HG03025 (cell line): Measurements from ENCODE around the gene ENOX1.

Source experiments
- ATAC-seq: cut with Tn5 transposase; IDR thresholded peaks from one replicate; pipeline ENCODE4 v1.9.1; 2021; ENCODE audit warnings: mild to moderate bottlenecking, moderate library complexity; ENCODE audit not compliant: unreplicated experiment, low FRiP score

The ENOX1 gene

DNA sequence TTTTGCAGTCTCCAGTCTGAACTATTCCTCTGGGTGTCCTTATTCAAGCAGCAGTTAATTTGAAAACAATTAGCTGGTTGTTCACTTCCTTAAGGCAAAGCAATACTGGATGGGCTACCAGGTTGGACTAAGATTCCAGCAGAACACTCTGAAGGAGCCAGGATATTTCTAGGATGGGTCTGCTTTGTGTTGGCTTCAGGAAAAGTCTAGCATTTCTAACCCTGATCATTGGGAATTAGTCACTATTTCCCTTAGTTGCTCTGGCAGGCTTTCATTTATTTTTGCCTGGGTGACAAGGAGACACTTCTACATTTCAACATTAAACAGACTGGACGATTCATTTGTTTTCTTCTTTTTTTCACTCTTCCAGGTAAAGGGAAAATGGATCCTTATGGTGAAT lies 228.4 kb downstream of the ENOX1 start:
- no peak for ATAC-seq

DNA sequence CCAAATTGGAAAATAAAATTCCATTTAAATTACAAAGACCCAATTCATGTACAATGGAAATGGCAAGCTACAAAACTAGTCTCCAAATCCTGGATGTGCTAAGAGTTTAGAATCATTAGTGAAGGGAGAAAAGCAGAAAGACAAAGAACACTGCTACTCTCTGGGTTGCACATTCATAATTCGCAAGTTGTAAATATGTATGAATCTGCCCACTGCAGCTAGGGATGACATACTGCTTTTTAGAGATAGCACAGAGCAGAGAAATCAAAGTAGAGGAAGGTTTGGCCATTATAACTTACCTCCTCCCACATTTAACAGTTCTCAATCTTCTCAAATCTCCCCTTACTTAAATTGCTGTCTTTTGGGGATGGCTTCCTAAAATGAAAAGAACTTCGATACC lies 231.1 kb downstream of the ENOX1 start:
- no peak for ATAC-seq

DNA sequence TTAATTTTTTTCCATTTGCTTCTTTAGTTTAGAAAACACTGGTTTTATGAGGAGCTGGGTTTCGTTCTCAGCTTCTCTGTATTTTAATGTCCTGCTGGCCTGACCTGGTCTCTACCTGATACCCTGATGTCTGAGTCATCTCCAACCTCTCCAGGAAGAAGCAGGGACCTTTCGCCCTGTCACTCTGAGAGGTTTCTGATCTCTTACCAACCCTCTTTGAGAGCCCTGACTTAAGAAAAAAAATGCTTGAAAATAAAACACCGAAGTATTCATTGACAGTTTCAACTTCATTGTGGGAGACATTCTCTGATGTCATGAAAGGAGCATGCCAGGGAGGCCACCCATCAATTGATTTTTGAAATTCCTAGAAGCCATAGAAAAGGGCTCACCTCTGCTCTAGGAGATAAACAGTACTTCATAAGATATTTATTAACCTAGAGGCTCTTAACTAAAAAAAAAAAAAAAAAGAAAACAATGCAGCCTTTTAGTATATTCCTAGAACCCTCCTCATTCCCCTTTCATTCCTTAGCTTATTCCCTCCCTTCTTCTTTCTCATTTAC lies 234.8 kb downstream of the ENOX1 start:
- ATAC-seq = no peak

DNA sequence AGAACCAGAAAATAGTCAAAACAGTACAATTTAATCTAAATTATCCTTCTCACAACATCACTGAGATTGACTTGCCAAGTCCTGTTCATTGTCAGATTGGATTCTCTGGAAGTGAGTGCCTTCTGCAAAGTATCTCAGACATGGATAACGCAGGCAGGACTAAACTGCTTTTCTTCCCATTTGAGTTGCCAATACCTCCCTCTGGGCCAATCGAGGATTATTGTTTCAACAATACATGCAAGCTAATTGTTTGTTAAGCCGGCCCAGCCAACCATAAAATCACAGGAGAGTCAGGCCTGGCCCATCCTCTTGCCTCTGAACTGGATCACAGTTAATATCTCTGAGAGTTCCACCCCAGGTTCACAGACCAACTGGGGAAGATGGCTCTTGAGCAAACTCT lies 240.0 kb downstream of the ENOX1 start:
- no peak for ATAC-seq

DNA sequence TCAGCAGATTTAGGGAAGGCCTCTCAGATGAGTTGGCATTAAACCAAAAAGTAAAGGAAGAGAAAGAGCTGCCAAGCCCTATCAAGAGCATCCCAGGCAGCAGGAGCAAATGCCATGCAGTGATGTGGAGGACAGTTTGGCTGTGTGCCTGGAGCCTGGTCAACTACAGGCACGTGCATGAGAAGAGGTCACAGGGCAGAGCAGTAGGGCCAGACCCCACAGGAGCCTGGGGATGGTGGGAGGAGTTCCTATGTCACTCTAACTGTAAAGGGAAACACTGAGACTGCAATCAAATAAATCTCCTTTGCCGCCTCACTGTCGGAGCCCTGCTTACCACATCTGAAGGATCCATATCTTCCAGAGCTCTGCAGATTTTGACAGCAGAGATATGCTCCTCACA lies 240.5 kb downstream of the ENOX1 start:
- ATAC-seq = no peak

DNA sequence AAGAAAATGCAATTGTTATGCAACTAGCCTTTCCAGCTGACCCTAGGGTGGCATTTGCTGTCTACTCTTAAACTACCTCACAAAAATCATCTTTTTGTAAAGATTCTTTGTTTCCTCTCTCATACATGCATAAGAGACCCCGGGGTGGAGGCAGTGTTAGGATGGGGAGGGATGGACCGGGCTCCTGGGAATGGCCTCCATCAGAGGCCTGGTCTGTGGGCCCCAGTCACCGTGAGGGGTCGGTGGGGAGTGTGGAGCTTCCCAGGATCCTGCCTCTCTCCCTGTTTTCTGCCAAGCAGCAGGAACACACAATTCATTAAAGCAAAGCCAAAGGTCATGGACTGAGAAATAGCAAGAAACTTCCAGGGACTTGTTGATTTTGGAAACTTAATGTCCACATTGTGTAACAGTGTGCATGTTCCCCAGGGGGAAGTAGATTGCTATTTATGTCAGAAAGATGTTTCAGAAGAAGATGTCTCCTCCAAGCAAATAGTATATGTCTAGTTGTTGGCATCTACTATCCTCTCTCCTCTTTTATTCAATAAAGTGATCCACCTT lies 241.4 kb downstream of the ENOX1 start:
- no peak for ATAC-seq

DNA sequence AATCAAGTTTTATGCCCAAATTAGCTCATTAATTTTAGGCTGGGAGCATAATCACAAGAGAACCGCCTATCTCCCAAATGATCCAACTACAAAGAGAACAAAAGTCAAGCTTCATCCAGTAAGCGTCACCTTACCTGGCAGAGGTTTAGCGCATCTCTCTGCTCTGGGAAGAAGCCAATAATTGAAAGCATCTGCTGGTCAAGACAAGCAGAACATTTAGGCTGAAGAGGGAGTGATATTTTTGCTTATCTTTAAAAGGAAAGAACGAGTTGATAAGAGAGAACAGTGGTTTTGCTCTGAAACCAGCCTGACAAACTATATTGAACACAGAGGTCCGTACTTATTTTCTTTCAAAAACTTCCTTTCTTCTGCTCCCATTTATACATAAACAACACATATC lies 242.1 kb downstream of the ENOX1 start:
- ATAC-seq = no peak

DNA sequence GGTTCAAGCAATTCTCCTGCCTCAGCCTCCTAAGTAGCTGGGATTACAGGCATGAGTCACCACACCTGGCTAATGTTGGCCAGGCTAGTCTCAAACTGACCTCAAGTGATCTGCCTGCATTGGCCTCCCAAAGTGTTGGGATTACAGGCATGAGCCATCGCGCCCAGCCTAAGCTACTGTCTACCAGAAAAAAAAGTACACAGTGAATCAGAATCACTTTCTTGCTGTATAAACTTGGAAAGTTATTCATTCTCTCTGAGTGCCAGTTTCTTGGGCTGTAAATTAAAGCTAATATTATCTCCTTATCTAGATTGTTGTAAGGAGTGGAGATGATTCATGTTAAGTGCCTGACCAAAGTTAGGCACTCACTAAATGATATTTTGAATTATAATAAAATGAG lies 242.8 kb downstream of the ENOX1 start:
- no peak for ATAC-seq

DNA sequence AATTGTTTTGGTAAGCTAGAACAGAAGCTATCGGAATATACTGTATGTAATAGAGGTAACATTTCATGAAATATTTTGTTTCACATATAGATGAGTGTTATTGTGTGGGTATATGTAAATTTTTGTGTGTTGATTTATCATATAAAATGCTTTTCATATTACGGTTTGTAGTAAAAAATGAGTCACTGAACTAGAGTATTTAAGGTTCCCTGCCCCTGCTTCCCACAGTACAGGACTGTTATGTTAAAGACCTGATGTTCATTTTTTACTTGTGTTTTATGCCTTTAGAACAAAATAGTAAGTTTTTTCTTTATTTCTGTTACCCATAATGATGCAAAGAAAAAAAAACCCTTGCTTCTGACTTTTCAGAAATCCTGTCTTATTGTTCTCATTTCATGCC lies 243.4 kb downstream of the ENOX1 start:
- no peak for ATAC-seq

DNA sequence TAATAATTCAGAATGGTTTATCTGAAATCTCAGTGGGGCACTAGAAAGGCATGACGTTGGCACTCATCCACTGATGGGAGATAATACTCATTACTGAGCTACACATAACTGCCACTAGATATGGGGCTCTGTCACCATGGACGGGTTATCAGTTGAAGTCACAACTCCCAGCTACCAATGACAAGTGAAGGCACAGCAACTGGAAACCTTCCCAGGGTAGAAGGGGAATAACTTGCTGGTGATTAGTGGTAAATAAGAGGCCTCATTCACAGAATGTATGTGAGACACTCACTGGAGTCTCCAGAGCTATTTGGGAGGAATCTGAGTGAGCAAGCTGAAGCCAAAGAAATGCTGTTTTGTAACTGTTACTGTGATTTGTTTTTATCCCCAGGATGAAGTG lies 249.6 kb downstream of the ENOX1 start:
- ATAC-seq = no peak

DNA sequence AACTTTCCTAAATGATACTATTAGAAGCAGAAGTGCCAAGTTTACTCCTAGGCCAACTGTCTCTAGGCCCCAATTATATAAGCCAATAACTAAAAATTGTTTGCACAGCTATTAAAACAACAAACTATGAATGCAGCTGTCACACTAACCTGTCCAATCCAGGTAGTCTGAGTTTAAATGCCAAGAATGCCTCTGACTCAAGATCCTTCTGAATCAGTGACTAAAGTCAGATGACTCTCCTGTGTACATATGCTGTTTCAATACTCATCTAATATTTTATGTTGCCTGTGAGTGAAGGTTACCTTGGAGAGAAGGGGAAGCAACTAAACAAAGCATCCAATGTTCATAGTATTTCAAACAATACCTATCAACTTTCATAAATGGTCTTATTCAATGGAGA lies 257.0 kb downstream of the ENOX1 start:
- ATAC-seq = no peak

DNA sequence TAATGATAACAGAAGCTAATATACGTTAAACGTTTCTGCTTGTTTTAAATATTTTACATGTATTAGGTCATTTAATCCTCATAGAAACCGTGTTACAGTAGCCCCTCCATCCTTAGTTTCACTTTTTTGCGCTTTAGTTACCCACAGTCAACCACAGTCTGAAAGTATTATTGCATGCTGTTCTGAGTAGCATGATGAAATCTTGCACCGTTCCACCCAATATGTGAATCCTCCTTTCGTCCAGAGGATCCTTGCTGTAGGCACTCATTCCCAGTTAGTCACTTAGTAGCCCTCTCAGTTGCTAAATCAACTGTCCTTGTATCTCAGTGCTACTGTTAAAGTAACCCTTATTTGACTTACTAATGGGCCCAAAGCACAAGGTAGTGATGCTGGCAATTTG lies 257.8 kb downstream of the ENOX1 start:
- ATAC-seq = no peak

DNA sequence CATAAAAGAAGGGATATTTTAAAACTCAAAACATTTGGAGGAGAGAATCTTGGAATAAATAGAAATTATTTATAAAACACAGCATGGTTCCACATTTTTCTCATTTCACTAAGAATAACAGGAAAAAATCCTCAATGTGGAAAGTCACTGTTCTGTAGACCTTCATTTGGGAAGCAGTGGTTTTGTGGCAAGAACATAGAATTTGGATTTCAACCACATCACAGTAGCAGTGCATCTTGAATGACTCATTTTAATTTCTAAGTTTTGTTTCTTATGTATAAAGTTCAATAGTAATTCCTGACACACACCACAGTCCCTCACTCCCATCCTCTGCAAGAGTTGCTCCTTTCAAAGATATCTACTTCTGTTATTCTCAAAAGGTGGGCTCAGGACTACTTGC lies 264.0 kb downstream of the ENOX1 start:
- no peak for ATAC-seq

DNA sequence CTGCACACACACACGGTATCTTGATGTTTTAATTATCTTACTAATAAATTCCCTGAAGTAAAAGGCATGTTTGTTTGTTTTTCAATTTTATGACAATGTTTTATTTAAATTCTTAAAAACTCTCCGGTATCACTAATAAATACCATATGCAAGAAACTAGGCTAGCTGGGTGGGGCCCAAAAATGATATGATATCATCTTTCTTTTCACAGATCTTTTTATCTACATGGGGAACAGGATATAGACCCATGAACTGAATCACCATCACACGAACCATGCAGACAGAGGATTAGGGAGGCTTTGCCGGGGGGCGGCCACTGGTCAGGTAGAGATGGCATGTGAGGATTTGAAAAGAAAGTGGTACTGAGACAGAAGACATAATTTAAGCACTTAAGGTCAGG lies 266.4 kb downstream of the ENOX1 start:
- no peak for ATAC-seq

DNA sequence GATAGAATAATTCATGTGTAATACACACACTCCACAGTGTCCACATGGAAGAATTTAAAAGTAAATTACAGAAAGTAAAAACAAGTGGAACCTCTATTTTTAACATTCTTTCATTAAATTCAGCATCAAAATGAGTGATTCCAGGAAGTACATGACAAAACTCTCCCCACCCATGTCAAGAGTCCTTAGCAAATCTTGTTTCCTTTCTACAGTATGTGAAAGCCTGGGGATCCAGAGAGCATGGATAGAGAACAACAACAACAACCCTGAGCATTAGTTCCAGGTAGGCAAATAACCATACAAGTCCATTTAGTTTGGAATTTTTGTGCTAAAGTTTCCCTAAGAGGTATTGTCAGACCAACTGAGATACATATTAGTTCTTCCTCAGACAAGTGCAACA lies 267.9 kb downstream of the ENOX1 start:
- no peak for ATAC-seq

DNA sequence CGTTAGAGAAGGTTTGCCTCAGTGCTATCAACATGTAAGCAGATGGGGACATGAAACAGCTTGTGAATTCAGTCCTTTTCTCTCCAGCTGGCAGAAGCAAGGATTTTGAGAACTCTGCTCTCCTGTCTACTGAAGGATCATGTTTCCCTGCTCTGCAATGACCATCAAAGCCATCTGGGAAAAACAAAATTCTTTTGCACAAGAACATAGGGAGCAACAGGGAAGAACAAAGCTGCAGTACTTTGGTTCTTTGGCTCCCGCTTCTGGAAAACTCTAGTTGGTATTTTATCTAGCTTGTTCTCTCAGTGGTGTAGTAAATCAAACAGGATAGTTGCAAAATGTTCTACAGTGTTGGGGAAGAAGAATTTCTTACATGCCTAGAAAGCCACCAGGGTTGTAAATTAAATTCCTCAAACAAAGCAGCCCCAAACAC lies 270.4 kb downstream of the ENOX1 start:
- no peak for ATAC-seq

DNA sequence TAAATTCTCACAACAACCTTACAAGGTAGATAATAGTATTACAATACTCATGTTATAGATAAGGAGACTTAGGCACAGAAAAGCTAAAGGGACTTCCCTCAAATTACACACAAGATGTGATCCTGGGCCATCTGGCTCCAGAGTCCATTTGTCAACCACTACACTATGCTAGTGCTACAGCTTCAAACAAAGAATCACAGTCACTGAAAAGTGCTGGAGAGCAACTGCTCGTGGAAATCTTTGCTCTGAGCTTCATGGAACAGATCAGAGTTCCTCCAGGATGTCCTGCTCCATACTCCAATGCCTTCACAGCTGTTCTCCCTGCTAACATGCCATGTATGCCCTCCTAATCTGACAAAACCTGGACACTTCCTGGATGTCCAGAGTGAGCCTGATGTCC lies 271.2 kb downstream of the ENOX1 start:
- ATAC-seq = no peak

DNA sequence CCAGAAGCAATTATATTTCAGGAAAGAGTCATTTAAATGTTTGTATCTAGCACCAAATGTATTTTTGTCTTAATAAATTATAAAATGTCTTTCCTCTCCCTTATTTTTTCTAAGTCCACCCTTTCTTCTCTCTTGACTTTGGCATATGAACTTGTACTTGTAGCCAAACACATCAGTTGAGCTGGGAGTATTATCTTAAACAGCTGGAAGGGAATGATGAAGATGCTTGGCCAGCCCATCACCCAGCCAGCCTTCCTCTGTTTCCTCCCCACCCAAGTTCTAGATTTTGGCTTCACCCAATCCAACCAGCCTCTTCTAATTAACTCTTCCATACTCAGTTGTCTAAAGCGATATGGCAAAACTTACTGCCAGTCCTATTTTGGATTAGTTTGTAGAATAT lies 272.5 kb downstream of the ENOX1 start:
- no peak for ATAC-seq

DNA sequence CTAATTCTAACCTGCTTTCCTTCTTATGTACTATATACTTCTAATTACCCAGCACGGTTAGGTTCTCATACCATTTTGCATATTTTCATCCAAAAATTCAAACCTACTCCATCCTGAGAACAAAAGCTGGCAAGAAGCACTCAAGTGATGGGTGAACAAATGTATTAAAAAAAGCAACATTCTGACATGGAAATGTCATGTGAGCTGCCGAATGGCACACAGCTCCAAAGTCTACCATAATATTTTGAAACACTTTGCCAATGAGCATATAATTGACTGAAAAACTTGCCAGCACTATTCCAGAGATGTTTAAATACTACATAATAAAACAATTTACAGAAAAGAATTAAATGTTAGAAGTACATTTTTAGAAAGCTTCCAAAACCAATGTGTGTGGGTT lies 274.6 kb downstream of the ENOX1 start:
- no peak for ATAC-seq

DNA sequence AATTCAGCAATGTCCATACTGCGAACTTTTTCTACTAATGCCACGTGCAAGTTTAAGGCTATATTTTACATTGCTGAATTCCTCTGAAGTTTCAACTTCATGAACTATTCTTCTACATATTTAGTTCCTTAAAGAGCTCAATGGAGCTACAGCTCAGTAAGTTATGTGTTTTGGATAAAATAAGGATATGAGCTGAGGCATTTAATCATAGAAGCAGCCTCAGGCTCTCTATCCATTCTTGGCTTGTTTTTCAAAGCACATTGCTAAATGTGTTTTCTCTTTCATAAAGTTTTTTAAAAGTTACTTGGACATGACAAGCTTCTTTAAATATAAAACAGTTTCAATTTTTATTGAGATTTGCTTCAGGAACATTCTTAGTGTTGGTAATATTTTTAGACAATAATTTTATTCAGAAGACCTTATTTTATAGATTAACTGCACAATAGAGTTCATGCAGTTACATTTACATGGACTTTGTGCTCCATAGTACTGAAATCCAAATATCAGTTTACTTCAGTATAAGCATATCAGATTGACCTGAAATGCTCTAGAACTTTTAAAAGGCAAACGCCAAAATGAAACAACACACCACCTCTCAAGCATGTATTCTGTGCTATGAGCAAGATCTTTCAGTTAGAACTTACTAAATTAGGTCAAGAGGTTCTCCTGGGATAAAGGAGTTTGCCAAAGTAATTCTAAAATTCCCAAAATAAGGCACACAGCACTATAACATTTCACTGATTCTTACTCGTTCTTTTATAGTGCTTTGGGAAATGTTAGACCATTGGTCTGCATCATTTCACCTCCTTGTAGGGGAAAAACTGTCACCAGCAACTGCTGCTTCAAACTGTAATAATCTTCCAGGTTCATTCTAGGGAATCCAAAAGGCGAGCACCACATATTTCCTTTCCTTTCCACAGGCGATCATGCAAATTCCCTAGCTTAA lies 275.5 kb downstream of the ENOX1 start:
- no peak for ATAC-seq

DNA sequence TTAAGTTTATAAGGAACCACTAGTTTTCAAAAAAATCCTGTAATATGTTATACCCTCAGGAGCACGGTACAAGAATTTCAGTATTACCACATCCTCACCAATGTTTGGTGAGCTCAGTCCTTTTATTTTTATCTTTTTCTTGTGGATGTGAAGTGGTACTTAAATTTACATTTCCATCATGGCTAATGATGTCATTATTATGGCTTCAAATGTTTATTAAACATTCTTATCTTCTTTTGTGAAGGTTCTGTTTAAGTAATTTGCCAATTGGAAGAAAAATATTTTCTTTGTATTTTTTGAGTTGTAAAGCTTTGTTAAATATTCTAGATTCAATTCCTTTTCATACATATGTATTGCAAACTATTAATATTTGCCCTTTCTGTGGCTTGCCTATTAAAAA lies 291.0 kb downstream of the ENOX1 start:
- no peak for ATAC-seq

DNA sequence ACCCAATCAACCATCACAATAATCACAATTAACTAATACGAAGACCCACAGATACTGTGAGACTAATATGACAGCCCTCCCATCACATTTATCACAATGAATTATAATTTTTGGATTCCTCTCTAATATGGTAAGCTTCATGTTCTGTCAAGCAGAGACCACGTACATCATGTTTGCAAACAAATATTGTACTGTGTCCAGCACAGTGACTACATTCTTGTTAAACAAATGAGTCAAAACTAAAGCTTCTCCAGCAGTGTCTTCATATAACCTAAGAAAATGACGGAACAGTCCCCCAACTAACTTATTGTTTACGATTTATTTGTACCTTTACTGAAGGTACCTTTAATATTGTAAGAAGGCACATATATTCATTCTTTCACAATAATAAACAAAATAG lies 292.6 kb downstream of the ENOX1 start:
- no peak for ATAC-seq
